T-helper 2 cell treated with Interferon-gamma antibody and Interleukin-4, amounts not matched to agents 5 μg/mL and 100 μg/mL, for 36 hours (primary cell): ENCODE measurements around the gene FAM98B.

Experiments used
- DNase-seq: peaks from one replicate; pipeline ENCODE4 v3.0.0; 2021; ENCODE audit warnings: low spot score
- H3K27ac Mint-ChIP-seq: one replicate; pipeline ENCODE4 v1.8.0; 2021; ENCODE audit warnings: mild to moderate bottlenecking, mixed read lengths
- H3K27me3 Mint-ChIP-seq: one replicate; pipeline ENCODE4 v1.8.0; 2021; ENCODE audit warnings: low read depth, mixed read lengths
- H3K36me3 Mint-ChIP-seq: one replicate; pipeline ENCODE4 v1.8.0; 2021; ENCODE audit warnings: low read depth, mixed read lengths
- H3K4me1 Mint-ChIP-seq: one replicate; pipeline ENCODE4 v1.8.0; 2021; ENCODE audit warnings: low read depth, mixed read lengths
- H3K4me3 Mint-ChIP-seq: one replicate; pipeline ENCODE4 v1.8.0; 2022; ENCODE audit warnings: mild to moderate bottlenecking, moderate library complexity, mixed read lengths
- H3K9me3 Mint-ChIP-seq: one replicate; pipeline ENCODE4 v1.8.0; 2021; ENCODE audit warnings: mixed read lengths

FAM98B gene

DNA sequence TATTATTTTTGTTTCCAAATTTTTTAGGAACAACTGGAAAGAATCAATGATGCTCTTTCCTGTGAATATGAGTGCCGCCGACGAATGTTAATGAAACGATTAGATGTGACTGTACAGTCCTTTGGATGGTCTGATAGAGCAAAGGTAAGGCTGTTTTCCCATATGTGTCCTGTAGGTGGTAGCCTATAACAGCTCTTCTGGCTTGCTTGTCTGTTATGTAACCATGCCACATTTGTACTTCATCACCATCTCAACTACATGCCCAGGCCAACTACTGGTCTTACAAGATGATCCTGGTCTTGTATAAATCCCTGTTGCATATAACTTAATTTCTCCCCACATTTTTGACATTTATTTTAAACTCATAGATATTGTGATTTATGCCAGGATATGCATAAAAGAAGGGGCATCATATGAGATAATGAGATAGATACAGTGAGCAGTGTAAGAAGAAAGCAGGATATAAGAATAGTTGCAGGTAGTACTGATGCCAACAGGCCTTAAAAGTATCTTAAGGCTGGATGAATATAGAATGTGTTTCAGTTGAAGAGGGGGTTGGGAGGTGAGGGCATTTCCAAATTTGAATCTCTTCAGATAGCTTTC, 20.3 kb downstream of the FAM98B start:
- H3K27ac Mint-ChIP-seq = peak overlapping the region; percentile 52
- H3K4me3 Mint-ChIP-seq = no peak overlapping the region
- H3K36me3 Mint-ChIP-seq = peaks cover 32% of the 10 kb centered on the region
- H3K9me3 Mint-ChIP-seq = no peaks in the 10 kb centered on the region
- peaks cover 8% of the 10 kb centered on the region for H3K4me1 Mint-ChIP-seq
- H3K27me3 Mint-ChIP-seq = no peaks in the 10 kb centered on the region
- DNase-seq = peak; percentile 24

DNA sequence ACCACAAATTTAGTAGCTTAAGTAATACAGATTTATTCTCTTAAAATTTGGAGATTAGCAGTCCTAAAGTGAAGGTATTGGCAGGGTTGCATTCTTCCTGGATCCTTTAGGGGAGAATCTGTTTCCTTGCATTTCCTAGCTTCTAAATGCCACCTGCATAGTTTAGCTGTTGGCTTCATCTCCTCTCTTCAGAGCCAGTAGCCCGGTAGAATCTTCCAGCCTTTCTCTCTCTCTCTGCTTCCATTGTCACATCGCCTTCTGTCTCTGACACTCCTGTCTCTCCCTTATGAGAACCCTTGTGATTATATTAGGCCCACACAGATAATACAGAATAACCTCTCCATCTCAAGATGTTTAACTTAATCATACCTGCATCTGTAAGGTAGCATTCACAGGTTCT, 21.4 kb downstream of the FAM98B start:
- peaks cover 36% of the 10 kb centered on the region for H3K36me3 Mint-ChIP-seq
- H3K27ac Mint-ChIP-seq = no peak overlapping the region
- H3K4me3 Mint-ChIP-seq = no peak overlapping the region
- H3K27me3 Mint-ChIP-seq = no peaks in the 10 kb centered on the region
- no peak for DNase-seq
- H3K9me3 Mint-ChIP-seq = no peaks in the 10 kb centered on the region
- H3K4me1 Mint-ChIP-seq = peaks cover 11% of the 10 kb centered on the region

DNA sequence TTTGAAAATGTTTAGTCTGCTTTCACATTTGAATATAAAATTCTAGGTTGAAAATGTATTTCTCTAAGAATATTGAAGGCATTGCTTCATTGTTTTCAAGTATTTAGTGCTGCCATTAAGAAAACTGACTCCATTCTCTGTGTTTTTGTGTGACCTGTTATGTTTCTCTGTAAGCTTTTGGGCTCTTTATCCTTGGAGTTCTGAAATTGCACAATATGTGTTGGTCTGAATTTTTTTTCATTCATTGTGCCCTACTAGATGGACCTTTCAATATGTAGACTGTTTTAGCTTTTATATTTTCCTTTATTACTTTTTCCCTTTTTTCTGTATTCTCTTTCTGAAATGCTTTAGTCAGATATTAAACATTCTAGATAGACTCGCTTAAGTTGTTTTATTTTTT, 22.2 kb downstream of the FAM98B start:
- peaks cover 39% of the 10 kb centered on the region for H3K36me3 Mint-ChIP-seq

DNA sequence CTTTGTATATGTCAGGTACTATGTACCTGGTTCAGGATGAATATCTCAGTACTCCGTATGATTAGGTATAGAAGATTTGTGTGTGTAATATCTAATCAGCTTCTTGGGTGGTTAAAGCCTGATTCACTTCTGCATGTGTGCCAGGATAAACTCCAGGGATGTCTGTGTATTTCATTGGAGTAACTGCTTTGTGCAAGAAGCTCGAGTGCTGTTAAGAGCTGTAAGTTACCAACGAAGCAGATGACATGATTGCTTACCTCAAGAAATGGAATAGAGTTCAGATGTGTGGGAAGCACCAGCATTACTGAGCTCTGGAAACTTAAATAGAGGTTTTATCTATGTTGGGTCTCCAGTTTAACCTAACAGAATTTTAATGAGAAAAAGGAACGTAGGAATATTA, 23.7 kb downstream of the FAM98B start:
- Mint-ChIP-seq H3K4me1 (peaks cover 17% of the 10 kb centered on the region), H3K36me3 (peaks cover 49% of the 10 kb centered on the region), H3K27me3 (no peaks in the 10 kb centered on the region), H3K27ac (no peak overlapping the region), H3K9me3 (no peaks in the 10 kb centered on the region), H3K4me3 (no peak overlapping the region)
- no peak for DNase-seq

More for the DNA sequence above, 22.2 kb downstream of the FAM98B start:
- no peak for DNase-seq
- H3K4me1 Mint-ChIP-seq = peaks cover 12% of the 10 kb centered on the region
- H3K9me3 Mint-ChIP-seq = no peaks in the 10 kb centered on the region
- no peaks in the 10 kb centered on the region for H3K27me3 Mint-ChIP-seq
- H3K27ac Mint-ChIP-seq = no peak overlapping the region
- H3K4me3 Mint-ChIP-seq = no peak overlapping the region

DNA sequence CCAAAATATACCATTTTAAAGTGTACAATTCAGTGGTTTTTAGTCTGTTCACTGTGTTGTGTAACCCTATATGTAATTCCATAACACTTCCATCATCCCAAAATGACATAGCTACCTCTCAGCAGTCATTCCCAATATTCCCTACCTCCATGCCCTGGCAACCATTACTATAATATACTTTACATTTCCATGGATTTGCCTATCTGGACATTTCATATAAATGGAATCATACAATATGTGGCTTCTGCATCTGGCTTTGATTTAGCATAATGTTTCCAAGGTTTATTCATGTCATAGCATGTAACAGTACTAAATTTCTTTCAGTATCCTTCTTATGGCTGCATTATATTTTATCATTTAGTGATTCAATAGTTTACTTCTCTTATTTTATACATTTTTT, 25.3 kb downstream of the FAM98B start:
- Mint-ChIP-seq H3K4me1 (peaks cover 17% of the 10 kb centered on the region), H3K9me3 (no peaks in the 10 kb centered on the region), H3K4me3 (no peak overlapping the region), H3K36me3 (peaks cover 50% of the 10 kb centered on the region), H3K27ac (no peak overlapping the region), H3K27me3 (no peaks in the 10 kb centered on the region)
- DNase-seq = no peak

DNA sequence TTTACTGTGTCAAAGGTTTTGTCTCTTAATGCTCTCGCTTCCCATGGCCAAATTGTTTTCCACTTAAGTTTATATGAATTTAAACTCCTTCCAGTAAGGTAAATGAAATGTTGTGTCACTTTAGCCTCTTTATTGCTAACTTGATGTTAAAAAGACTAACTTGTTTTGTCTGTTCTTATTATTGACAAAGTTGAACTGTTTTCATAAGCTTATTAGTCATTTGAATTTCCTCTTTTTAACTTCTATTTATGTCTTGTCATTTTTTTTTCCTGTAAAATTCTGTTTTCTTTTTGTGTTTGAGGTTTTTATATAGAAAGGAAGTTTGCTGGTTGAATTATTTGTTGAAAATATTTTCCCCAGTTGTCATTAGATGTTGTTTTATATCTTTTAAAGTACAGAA, 25.8 kb downstream of the FAM98B start:
- Mint-ChIP-seq H3K9me3 (no peaks in the 10 kb centered on the region), H3K27me3 (no peaks in the 10 kb centered on the region), H3K27ac (no peak overlapping the region), H3K4me3 (no peak overlapping the region), H3K36me3 (peaks cover 45% of the 10 kb centered on the region), H3K4me1 (peaks cover 13% of the 10 kb centered on the region)
- no peak for DNase-seq

DNA sequence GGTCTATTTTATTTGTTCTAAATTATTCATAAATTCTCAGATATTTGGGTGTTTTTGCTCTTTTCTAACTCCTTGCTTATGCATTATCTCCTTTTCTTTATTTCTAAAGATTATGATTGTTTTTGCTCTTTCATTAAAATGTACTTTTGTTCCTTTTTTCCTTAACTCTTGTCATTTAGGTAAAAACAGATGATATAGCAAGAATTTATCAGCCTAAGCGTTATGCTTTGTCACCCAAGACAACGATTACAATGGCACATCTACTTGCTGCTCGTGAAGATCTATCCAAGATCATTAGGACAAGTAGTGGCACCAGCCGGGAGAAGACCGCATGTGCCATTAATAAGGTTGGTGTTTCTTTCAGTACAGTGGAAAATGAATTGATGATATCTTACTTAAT, 27.2 kb downstream of the FAM98B start:
- Mint-ChIP-seq H3K4me1 (peaks cover 13% of the 10 kb centered on the region), H3K36me3 (peaks cover 38% of the 10 kb centered on the region), H3K27me3 (no peaks in the 10 kb centered on the region), H3K27ac (peak overlapping the region; percentile 11), H3K4me3 (no peak overlapping the region), H3K9me3 (no peaks in the 10 kb centered on the region)
- DNase-seq = no peak

DNA sequence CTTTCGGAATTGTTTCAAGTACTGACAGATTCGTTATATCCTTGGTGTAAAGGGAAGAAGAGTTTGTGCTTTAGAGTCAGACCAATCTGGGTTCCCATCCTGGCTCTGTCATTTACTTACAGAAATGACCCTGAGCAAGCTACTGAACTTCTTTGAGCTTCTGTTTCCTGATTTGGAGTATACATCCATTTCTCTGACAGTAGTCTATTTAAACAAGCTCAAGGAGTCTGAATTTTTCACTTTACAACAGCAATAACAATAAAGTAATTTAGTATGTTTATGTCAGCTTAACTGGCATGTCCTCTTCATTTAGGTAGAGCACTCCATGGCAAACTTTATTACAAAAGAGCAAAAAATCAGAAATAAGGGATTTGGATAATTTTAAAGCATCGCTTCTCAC, 27.8 kb downstream of the FAM98B start:
- Mint-ChIP-seq H3K27me3 (no peaks in the 10 kb centered on the region), H3K4me3 (no peak overlapping the region), H3K27ac (no peak overlapping the region), H3K36me3 (peaks cover 36% of the 10 kb centered on the region), H3K9me3 (no peaks in the 10 kb centered on the region), H3K4me1 (peaks cover 14% of the 10 kb centered on the region)
- DNase-seq = no peak

DNA sequence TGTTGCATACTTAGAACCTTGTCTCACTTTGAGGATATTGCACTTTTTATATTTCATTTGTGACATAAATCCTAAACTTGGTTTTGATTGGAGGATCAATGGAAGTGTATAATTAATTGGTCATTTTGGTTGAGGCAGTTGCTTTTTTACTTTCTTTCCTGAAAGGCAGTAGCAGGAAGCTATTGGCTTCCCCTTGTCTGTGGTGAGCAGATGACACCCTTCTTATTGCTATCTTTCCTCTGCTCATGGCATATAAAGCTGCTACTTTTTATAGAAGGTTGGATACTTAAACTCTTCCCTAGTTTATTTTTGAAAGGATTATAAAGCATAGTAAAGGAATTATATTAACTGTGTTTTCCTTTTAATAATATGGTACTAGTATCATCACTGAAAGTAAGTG, 28.6 kb downstream of the FAM98B start:
- peak overlapping the region; percentile 52 for H3K27ac Mint-ChIP-seq
- DNase-seq = no peak
- peaks cover 21% of the 10 kb centered on the region for H3K4me1 Mint-ChIP-seq
- peaks cover 39% of the 10 kb centered on the region for H3K36me3 Mint-ChIP-seq
- H3K27me3 Mint-ChIP-seq = no peaks in the 10 kb centered on the region
- no peak overlapping the region for H3K4me3 Mint-ChIP-seq
- H3K9me3 Mint-ChIP-seq = no peaks in the 10 kb centered on the region

DNA sequence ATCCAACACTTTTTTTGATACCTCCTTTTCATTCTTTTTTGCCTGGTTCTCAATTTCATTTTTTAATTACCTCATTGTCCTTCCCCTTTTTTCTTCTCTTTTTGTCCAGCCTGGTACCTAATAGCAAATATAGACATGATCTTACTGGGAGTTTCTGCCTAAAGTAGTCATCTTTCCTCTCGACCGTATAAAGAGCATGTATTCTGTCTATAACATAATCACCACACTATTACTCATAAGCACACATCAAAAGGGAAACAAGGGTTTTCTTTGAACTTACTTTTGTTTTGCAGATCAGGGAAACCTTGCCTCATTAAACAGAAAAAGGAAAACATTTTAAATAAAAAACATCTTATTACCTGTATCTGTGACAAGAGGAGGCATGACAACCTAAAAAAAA, 33.0 kb downstream of the FAM98B start:
- Mint-ChIP-seq H3K4me3 (peak overlapping the region; percentile 20), H3K4me1 (peaks cover 24% of the 10 kb centered on the region), H3K9me3 (no peaks in the 10 kb centered on the region), H3K27me3 (no peaks in the 10 kb centered on the region), H3K36me3 (peaks cover 50% of the 10 kb centered on the region), H3K27ac (peak overlapping the region; percentile 83)
- no peak for DNase-seq

DNA sequence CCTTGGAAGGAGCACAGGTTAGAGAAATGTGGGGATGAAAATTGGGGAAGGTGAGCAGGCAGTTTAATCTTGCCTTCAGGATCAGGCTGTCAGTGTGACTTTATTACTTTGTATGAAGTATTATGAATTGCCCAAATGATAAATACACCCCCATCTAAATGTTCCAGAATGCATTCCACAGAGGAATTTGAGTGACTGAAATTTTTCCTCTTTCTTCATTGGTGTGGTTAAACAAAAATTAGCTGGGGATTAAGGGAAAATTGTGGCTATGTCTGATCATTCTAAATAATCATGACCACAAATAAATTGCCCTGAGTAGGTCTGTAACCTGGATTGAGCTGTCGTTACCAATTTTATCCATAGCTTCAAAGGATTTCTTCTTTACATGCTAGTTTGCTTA, 33.5 kb downstream of the FAM98B start:
- no peak for DNase-seq
- peaks cover 50% of the 10 kb centered on the region for H3K36me3 Mint-ChIP-seq
- no peaks in the 10 kb centered on the region for H3K27me3 Mint-ChIP-seq
- peak overlapping the region; percentile 8 for H3K4me3 Mint-ChIP-seq
- no peaks in the 10 kb centered on the region for H3K9me3 Mint-ChIP-seq
- H3K4me1 Mint-ChIP-seq = peaks cover 22% of the 10 kb centered on the region
- peak overlapping the region; percentile 83 for H3K27ac Mint-ChIP-seq

DNA sequence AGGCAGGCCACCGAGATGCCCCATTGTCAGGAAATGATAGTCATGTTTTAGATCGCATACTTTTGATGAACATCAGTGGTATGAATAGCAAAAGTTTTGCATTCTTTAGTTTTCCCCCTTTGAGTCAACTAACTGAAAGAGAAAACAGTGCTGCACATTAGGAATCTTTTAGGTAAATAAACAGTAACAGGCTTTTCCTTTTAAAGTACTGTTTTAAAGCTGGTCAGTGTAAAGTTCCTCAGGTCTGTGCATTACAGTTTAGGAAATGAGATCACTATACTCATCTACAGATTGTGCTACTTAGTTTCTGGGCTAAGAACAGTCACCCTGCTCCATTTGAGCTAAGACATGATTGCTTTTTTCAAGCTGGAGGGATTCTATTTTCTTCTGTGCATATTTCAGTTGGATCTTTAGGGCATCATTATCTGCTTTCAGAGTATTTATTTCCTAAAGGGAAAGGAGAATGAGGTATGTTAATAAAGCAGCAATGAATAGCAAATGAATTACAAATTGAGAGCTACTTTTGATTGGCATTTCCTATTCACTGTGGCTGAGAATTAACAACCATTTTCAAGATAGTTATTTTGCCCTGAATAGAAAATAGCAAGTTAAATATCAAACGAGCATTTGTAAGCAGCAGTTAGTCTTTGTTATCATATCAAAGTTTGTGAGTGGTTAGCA, 36.5 kb downstream of the FAM98B start:
- DNase-seq = no peak
- peaks cover 63% of the 10 kb centered on the region for H3K36me3 Mint-ChIP-seq
- peaks cover 24% of the 10 kb centered on the region for H3K4me1 Mint-ChIP-seq
- no peaks in the 10 kb centered on the region for H3K27me3 Mint-ChIP-seq
- H3K9me3 Mint-ChIP-seq = no peaks in the 10 kb centered on the region
- H3K4me3 Mint-ChIP-seq = no peak overlapping the region
- peak overlapping the region; percentile 9 for H3K27ac Mint-ChIP-seq

DNA sequence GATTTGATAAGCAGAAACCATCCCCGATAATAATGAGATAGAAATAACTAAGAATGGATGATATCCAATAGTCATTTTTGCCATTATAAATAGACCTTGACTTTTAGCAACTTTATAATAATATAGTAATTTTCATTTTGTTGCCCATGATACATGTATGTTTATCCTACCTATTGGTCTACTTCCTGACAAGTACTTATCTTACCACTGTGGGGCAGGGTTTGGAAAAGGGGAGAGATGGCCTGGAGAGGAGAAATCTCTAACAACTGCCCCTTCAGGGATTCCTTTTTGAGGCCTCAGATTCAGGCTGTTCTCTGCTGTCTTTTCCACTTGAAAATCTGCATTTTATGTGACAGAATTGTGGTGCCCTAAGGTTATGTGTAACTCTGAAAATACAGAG, 42.2 kb downstream of the FAM98B start:
- H3K9me3 Mint-ChIP-seq = no peaks in the 10 kb centered on the region
- no peak overlapping the region for H3K27ac Mint-ChIP-seq

DNA sequence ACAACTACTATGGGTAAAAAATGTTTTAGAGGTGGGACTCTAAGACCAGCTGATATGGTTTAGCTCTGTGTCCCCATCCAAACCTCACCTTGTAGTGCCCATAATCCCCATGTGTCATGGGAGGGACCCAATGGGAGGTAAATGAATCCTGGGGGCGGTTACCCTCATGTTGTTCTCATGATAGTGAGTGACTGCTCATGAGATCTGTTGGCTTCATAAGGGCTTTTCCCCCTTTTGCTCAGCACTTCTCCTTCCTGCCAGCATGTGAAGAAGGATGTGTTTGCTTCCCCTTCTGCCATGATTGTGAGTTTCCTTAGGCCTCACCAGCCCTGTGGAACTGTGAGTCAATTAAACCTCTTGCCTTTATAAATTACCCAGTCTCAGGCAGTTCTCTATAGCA, 45.7 kb downstream of the FAM98B start:
- H3K9me3 Mint-ChIP-seq = no peaks in the 10 kb centered on the region
- peaks cover 9% of the 10 kb centered on the region for H3K4me1 Mint-ChIP-seq
- H3K36me3 Mint-ChIP-seq = peaks cover 85% of the 10 kb centered on the region
- H3K27me3 Mint-ChIP-seq = no peaks in the 10 kb centered on the region
- H3K27ac Mint-ChIP-seq = peak overlapping the region; percentile 29
- no peak overlapping the region for H3K4me3 Mint-ChIP-seq
- no peak for DNase-seq

More for the DNA sequence above, 42.2 kb downstream of the FAM98B start:
- H3K4me1 Mint-ChIP-seq = peaks cover 17% of the 10 kb centered on the region
- DNase-seq = no peak
- H3K36me3 Mint-ChIP-seq = peaks cover 78% of the 10 kb centered on the region
- no peaks in the 10 kb centered on the region for H3K27me3 Mint-ChIP-seq
- H3K4me3 Mint-ChIP-seq = no peak overlapping the region

DNA sequence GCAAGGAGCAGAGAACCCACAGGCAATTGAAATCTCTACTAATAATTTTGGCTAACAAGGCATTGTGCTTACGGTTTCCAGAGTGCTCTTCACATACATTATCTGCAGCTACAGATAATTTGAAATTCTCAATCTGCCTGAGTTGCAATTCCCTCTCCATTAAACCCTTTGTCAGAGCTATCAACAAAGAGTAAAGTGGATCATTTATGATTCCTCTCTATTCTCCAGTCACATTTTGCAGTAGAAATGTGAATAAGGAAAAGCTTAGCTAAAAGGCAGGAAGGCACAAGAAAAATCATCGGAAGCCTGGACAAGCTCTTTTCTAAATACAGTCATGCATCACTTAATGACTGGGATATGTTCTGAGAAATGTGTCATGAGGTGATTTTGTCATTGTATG, 49.6 kb downstream of the FAM98B start:
- H3K4me3 Mint-ChIP-seq = no peak overlapping the region
- DNase-seq = no peak
- no peaks in the 10 kb centered on the region for H3K27me3 Mint-ChIP-seq
- peaks cover 87% of the 10 kb centered on the region for H3K36me3 Mint-ChIP-seq
- H3K9me3 Mint-ChIP-seq = no peaks in the 10 kb centered on the region
- H3K4me1 Mint-ChIP-seq = peaks cover 5% of the 10 kb centered on the region
- no peak overlapping the region for H3K27ac Mint-ChIP-seq
